WTC11 (cell line): ENCODE results near the gene SDHAF3. TPM values are rescaled to one million over a fixed set of nuclear protein-coding genes. Genes with fewer than 3 reads are reported as not detected.

Source experiments
- ATAC-seq: fragments of 200-7000 bp; cut with Tn5 transposase; 2 replicates; pipeline ENCODE4 v1.10.0; 2021; ENCODE audit warnings: mild to moderate bottlenecking, moderate library complexity
- CTCF ChIA-PET: fragments of 300-600 bp; sonication (Branson Sonifier 250); formaldehyde crosslinking; loops from one replicate; lab custom pipeline; 2021; ENCODE audit warnings: antibody characterized with exemption; lab: Charles Lee
- POLR2A ChIA-PET: fragments of 350-600 bp; sonication (Branson Sonifier 250); formaldehyde crosslinking; loops from one replicate; lab custom pipeline; 2021; ENCODE audit warnings: antibody characterized with exemption; lab: Charles Lee
- DNase-seq: peaks from one replicate; pipeline ENCODE4 v3.0.0; 2021; ENCODE audit warnings: low spot score
- H3K27ac Mint-ChIP-seq: 2 replicates; pipeline ENCODE4 v1.8.0; 2021; ENCODE audit warnings: mixed read lengths
- H3K27me3 Mint-ChIP-seq: 2 replicates; pipeline ENCODE4 v1.8.0; 2021; ENCODE audit warnings: low read depth, mild to moderate bottlenecking, moderate library complexity, mixed read lengths
- H3K36me3 Mint-ChIP-seq: 2 replicates; pipeline ENCODE4 v1.8.0; 2021; ENCODE audit warnings: mixed read lengths
- H3K4me1 Mint-ChIP-seq: 2 replicates; pipeline ENCODE4 v1.8.0; 2022; ENCODE audit warnings: mixed read lengths
- H3K4me3 Mint-ChIP-seq: 2 replicates; pipeline ENCODE4 v1.8.0; 2021; ENCODE audit warnings: mild to moderate bottlenecking, moderate library complexity, mixed read lengths
- H3K9me3 Mint-ChIP-seq: 2 replicates; pipeline ENCODE4 v1.8.0; 2021; ENCODE audit warnings: mixed read lengths
- ARID4B ChIP-seq: sonication (generic); formaldehyde crosslinking; IDR thresholded peaks from 2 replicates; pipeline ENCODE4 v1.8.0; 2023; ENCODE audit warnings: missing genetic modification reagents, mild to moderate bottlenecking, borderline replicate concordance
- CBFB ChIP-seq: sonication (generic); formaldehyde crosslinking; IDR thresholded peaks from 2 replicates; pipeline ENCODE4 v1.8.1; 2022; ENCODE audit warnings: mild to moderate bottlenecking, low read depth, missing genetic modification reagents
- EMX1 ChIP-seq: fragments of 250-450 bp; sonication (Bioruptor Pico); IDR thresholded peaks from 2 replicates; pipeline ENCODE4 v1.8.0; 2021; ENCODE audit warnings: mild to moderate bottlenecking
- GTF2I ChIP-seq: fragments of 250-450 bp; sonication (Bioruptor Pico); conservative IDR thresholded peaks from 2 replicates; pipeline ENCODE4 v1.4.0; 2021; ENCODE audit warnings: mild to moderate bottlenecking
- HMGXB4 ChIP-seq: sonication (generic); formaldehyde crosslinking; IDR thresholded peaks from 2 replicates; pipeline ENCODE4 v1.8.1; 2023; ENCODE audit warnings: mild to moderate bottlenecking, moderate library complexity, missing genetic modification reagents
- MYBL2 ChIP-seq: sonication (generic); formaldehyde crosslinking; IDR thresholded peaks from 2 replicates; pipeline ENCODE4 v1.8.1; 2023; ENCODE audit warnings: mild to moderate bottlenecking, moderate library complexity, missing genetic modification reagents
- NR3C1 ChIP-seq: sonication (generic); formaldehyde crosslinking; conservative IDR thresholded peaks from 2 replicates; pipeline ENCODE4 v1.8.1; 2023; ENCODE audit warnings: low read depth, mild to moderate bottlenecking, missing genetic modification reagents
- SMAD3 ChIP-seq: sonication (generic); formaldehyde crosslinking; IDR thresholded peaks from 2 replicates; pipeline ENCODE4 v1.8.0; 2022; ENCODE audit warnings: missing genetic modification reagents, mild to moderate bottlenecking, borderline replicate concordance
- SMAD4 ChIP-seq: sonication (generic); formaldehyde crosslinking; IDR thresholded peaks from 2 replicates; pipeline ENCODE4 v1.8.0; 2022; ENCODE audit warnings: mild to moderate bottlenecking, missing genetic modification reagents
- ZNF425 ChIP-seq: fragments of 250-450 bp; sonication (Bioruptor Pico); conservative IDR thresholded peaks from 2 replicates; pipeline ENCODE4 v1.9.0; 2021; ENCODE audit warnings: mild to moderate bottlenecking
- total RNA-seq: library from RNA; stranded (reverse); gene quantifications from 3 replicates; pipeline ENCODE4 v1.2.3, GENCODE V29; 2021
- TF ChIP-seq, protein P1 (sequence below): fragments of 250-450 bp; sonication (Bioruptor Pico); IDR thresholded peaks from 2 replicates; pipeline ENCODE4 v1.9.0; 2021; ENCODE audit warnings: mild to moderate bottlenecking
- TF ChIP-seq, protein P2 (sequence below): sonication (generic); formaldehyde crosslinking; IDR thresholded peaks from 2 replicates; pipeline ENCODE4 v1.8.0; 2022; ENCODE audit warnings: missing genetic modification reagents
- TF ChIP-seq, protein P3 (sequence below): fragments of 250-450 bp; sonication (Bioruptor Pico); IDR thresholded peaks from 2 replicates; pipeline ENCODE4 v1.9.0; 2021; ENCODE audit warnings: mild to moderate bottlenecking, borderline replicate concordance

Gene SDHAF3
- total RNA-seq, 1 experiment from 2014 or later: 32.0 TPM

DNA sequence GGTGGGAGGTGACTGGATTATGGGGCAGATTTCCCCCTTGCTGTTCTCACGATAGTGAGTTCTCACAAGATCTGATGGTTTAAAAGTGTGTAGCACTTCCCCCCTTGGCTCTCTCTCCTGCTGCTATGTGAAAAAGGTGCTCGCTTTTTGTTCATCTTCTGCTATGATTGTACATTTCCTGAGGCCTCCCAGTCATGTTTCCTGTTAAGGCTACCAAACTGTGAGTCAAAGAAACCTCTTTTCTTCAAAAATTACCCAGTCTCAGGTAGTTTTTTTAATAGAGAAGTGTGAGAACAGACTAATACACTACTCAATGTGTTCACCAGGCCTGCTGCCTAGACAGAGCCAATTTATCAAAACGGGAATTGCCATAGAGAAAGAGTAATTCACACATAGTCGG lies 49.7 kb downstream of the SDHAF3 start:
- peaks cover 56% of the 10 kb centered on the region for H3K36me3 Mint-ChIP-seq
- DNase-seq (no peak), ATAC-seq (no peak)
- H3K9me3 Mint-ChIP-seq: peaks cover 43% of the 10 kb centered on the region
- CTCF ChIA-PET: no interaction called here
- peaks cover 27% of the 10 kb centered on the region for H3K4me1 Mint-ChIP-seq
- TF ChIP-seq SMAD4 (no peak), NR3C1 (CRISPR knock-in tag) (no peak), ARID4B (CRISPR knock-in tag) (no peak), EMX1 (no peak), HMGXB4 (CRISPR knock-in tag) (no peak), CBFB (CRISPR knock-in tag) (no peak), SMAD3 (CRISPR knock-in tag) (no peak), GTF2I (CRISPR knock-in tag) (no peak)
- TF ChIP-seq, protein P1, sequence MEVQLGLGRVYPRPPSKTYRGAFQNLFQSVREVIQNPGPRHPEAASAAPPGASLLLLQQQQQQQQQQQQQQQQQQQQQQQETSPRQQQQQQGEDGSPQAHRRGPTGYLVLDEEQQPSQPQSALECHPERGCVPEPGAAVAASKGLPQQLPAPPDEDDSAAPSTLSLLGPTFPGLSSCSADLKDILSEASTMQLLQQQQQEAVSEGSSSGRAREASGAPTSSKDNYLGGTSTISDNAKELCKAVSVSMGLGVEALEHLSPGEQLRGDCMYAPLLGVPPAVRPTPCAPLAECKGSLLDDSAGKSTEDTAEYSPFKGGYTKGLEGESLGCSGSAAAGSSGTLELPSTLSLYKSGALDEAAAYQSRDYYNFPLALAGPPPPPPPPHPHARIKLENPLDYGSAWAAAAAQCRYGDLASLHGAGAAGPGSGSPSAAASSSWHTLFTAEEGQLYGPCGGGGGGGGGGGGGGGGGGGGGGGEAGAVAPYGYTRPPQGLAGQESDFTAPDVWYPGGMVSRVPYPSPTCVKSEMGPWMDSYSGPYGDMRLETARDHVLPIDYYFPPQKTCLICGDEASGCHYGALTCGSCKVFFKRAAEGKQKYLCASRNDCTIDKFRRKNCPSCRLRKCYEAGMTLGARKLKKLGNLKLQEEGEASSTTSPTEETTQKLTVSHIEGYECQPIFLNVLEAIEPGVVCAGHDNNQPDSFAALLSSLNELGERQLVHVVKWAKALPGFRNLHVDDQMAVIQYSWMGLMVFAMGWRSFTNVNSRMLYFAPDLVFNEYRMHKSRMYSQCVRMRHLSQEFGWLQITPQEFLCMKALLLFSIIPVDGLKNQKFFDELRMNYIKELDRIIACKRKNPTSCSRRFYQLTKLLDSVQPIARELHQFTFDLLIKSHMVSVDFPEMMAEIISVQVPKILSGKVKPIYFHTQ: no peak
- no peaks in the 10 kb centered on the region for H3K27me3 Mint-ChIP-seq
- POLR2A ChIA-PET: no interaction called here
- H3K27ac Mint-ChIP-seq: peak overlapping the region; percentile 82; the same call in 1 of the 2 replicates
- H3K4me3 Mint-ChIP-seq: no peak overlapping the region

DNA sequence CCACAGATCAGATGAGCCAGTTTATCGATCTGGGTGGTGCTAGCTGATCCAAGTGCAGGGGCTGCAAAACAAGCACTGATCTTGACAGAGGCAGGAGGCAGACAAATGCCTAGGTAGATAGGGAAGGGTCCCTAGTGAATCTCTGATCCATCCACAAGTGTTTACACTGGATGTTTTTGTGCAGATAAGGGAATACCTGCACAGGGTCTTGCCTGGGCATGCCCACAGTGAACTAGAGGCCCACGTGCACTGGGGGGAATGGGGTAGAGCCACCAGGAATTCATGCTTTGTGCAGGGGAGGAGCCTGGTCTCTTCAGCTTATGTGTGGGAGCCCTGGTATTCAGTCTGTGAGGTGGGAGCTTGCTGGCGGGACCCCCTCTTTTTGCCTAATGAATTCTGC lies 50.3 kb downstream of the SDHAF3 start:
- no peak overlapping the region for H3K4me3 Mint-ChIP-seq
- CTCF ChIA-PET: no interaction called here
- POLR2A ChIA-PET: no interaction called here
- ATAC-seq (no peak), DNase-seq (no peak)
- H3K4me1 Mint-ChIP-seq: peaks cover 27% of the 10 kb centered on the region
- TF ChIP-seq, protein P2, sequence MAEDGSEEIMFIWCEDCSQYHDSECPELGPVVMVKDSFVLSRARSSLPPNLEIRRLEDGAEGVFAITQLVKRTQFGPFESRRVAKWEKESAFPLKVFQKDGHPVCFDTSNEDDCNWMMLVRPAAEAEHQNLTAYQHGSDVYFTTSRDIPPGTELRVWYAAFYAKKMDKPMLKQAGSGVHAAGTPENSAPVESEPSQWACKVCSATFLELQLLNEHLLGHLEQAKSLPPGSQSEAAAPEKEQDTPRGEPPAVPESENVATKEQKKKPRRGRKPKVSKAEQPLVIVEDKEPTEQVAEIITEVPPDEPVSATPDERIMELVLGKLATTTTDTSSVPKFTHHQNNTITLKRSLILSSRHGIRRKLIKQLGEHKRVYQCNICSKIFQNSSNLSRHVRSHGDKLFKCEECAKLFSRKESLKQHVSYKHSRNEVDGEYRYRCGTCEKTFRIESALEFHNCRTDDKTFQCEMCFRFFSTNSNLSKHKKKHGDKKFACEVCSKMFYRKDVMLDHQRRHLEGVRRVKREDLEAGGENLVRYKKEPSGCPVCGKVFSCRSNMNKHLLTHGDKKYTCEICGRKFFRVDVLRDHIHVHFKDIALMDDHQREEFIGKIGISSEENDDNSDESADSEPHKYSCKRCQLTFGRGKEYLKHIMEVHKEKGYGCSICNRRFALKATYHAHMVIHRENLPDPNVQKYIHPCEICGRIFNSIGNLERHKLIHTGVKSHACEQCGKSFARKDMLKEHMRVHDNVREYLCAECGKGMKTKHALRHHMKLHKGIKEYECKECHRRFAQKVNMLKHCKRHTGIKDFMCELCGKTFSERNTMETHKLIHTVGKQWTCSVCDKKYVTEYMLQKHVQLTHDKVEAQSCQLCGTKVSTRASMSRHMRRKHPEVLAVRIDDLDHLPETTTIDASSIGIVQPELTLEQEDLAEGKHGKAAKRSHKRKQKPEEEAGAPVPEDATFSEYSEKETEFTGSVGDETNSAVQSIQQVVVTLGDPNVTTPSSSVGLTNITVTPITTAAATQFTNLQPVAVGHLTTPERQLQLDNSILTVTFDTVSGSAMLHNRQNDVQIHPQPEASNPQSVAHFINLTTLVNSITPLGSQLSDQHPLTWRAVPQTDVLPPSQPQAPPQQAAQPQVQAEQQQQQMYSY (CRISPR knock-in tag): no peak
- TF ChIP-seq, protein P3, sequence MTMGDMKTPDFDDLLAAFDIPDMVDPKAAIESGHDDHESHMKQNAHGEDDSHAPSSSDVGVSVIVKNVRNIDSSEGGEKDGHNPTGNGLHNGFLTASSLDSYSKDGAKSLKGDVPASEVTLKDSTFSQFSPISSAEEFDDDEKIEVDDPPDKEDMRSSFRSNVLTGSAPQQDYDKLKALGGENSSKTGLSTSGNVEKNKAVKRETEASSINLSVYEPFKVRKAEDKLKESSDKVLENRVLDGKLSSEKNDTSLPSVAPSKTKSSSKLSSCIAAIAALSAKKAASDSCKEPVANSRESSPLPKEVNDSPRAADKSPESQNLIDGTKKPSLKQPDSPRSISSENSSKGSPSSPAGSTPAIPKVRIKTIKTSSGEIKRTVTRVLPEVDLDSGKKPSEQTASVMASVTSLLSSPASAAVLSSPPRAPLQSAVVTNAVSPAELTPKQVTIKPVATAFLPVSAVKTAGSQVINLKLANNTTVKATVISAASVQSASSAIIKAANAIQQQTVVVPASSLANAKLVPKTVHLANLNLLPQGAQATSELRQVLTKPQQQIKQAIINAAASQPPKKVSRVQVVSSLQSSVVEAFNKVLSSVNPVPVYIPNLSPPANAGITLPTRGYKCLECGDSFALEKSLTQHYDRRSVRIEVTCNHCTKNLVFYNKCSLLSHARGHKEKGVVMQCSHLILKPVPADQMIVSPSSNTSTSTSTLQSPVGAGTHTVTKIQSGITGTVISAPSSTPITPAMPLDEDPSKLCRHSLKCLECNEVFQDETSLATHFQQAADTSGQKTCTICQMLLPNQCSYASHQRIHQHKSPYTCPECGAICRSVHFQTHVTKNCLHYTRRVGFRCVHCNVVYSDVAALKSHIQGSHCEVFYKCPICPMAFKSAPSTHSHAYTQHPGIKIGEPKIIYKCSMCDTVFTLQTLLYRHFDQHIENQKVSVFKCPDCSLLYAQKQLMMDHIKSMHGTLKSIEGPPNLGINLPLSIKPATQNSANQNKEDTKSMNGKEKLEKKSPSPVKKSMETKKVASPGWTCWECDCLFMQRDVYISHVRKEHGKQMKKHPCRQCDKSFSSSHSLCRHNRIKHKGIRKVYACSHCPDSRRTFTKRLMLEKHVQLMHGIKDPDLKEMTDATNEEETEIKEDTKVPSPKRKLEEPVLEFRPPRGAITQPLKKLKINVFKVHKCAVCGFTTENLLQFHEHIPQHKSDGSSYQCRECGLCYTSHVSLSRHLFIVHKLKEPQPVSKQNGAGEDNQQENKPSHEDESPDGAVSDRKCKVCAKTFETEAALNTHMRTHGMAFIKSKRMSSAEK (CRISPR knock-in tag): no peak
- no peak for TF ChIP-seq ZNF425
- TF ChIP-seq MYBL2 (CRISPR knock-in tag): no peak
- peaks cover 38% of the 10 kb centered on the region for H3K9me3 Mint-ChIP-seq
- H3K36me3 Mint-ChIP-seq: peaks cover 51% of the 10 kb centered on the region
- H3K27me3 Mint-ChIP-seq: no peaks in the 10 kb centered on the region
- peak overlapping the region; percentile 82 for H3K27ac Mint-ChIP-seq
